Activated CD8-positive, alpha-beta memory T cell treated with anti-CD3 and anti-CD28 coated beads, Interleukin-2, amount 50 U/mL, for 48 hours (primary cell): ENCODE data around the gene BCL11B.

Experiments used
- DNase-seq: peaks from one replicate; pipeline ENCODE4 v3.0.0-alpha.2; 2020

Gene BCL11B

DNA sequence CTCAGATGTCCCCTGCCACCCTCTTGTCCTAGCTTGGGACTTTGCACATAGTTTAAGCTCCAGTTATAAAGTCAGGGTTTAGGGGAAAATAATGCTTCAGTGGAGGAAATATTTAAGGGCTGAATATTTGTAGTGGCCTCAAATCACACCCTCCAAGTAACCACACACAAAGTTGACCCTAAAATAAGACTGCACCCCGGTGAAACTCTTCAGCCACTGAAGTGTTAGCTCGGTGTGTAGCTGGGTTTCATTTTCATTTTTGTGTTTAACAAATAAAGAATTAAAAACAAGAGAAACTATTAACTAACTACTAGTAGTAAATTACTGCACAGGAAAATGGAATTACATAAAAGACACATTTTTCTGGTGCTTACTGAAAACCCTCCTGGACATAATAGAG, 14.8 kb upstream of the BCL11B start:
- DNase-seq: no peak

DNA sequence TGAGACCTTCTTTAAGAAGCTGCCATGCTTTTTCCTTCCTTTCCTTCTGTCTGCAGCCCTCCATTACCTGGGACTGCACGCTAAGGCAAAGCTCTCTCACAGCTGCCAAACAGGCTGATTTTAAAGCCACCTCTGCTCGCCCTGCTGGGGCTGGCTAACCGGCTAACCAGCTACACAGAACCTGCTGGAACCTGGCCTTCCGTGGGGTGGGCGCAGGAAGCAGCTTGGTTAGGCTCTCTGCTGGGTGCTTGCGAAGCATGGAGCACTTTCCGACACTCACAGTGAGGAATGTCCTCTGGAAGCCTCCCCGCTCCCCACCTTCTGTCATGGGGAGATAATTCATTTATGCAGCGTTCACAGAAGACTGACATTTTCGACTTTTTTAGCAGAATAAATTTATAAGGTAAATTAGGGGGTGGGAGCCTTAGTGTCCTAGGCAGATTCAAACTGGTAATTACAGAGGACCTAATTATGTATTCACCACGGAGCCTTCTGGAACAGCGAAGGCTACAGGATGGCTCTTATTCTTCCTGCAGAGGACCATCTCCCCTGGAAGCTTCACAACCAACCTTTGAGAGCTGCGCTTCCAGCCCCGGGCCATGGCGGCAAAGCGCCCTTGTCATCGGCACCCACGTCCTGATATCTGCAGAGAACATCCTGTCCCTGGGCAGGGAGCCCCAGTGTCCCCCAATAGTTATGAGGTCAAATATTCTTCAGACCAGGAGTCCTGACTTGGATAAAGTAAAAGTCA, 12.4 kb upstream of the BCL11B start:
- DNase-seq: no peak

DNA sequence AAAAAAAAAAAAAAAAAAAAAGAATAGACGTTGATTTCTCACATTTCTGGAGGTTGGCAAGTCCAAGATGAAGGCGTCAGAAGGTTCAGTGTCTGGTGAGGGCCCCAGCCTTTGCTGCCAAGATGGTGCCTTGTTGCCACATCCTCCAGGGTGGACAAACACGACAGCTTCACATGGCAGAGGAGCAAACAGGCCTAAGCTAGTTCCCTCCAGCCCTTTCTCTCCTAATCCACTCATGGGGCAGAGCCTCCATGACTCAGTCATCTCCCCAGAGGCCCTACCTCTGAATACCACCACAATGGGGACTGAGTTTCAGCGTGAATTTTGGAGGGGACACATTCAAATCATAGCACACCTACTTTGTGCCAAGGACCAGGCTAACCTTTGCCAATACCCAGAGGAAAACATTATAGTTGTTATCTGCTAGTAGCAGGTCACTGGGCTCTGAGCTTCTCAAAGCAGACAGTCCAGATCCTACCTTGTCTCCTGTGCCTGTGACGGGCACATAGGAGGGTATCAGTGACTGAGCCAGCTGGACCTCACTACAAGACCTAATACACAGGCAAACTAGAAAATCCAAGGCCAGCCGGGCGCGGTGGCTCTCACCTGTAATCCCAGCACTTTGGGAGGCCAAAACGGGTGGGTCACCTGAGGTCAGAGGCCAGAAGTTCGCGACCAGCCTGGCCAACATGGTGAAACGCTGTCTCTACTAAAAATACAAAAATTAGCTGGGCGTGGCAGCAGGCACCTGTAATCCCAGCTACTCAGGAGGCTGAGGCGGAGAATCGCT, 10.5 kb upstream of the BCL11B start:
- DNase-seq: no peak

DNA sequence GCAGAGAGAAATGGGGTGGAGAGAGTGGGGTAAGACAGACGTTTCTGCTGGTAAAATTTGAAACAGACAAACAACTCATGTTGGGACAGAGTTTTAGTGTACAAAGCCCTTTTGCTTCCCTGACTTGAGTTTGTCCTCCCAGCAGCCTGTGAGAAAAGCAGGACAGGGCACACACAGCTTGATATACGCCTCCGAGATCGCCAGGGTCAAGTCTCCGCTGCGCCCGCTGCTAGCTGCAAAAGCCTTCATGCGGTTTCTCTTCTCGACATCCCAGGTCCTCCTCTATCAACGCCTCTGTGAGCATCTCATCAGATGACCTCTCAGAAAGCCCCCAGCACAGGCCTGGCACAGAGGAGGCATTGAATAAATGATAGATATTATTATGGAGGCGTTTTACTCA, 9.4 kb upstream of the BCL11B start:
- DNase-seq: no peak

DNA sequence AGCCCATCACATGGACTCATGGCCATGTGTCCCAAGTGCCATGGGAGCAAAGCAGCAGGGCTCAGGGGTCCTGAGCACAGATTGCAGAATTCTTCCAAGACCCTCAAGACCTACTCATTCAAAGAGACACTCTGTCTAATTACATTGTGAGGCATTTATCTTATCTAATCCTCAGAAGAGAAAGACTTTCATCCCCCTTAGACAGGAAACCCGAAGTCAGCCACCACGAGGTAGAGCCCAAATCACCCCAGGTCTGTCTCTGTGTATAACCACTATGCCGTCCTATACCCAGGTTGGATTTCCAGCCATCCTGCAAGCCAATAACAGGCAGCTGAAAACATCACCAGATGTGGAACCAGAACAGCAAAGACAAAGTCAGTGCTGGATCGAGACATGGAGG, 8.9 kb upstream of the BCL11B start:
- DNase-seq: no peak

DNA sequence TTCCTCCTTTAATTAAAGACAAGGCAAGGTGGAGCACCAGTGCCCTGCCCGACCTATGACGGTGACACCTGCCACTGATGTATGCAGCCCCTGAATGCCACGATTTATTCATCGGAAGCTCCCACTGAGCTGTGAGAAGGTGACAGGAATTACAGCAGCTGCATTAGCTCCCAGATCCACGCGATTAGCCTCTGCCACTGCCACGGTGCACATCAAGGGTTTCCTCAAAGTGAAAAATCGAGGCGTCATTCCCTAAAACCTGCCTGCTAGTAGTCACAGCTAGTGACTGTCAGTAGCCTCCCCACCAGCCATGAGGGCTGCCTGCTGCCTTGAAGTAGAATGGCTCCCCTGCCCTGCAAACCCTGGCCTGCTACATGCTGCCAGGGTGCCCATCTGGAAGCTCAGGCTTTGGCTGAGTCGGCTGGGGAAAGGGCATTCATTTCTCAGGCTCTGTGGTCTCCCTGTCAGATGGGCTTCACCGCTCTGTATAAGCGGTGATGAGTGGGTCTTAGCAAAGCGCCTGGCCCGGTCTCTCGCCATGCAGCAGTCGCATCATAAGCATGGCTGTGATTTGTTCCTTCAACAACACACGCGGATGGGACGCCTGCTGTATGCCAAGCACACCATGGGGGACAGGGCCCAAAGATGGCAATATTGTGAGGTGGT, 8.2 kb upstream of the BCL11B start:
- no peak for DNase-seq

DNA sequence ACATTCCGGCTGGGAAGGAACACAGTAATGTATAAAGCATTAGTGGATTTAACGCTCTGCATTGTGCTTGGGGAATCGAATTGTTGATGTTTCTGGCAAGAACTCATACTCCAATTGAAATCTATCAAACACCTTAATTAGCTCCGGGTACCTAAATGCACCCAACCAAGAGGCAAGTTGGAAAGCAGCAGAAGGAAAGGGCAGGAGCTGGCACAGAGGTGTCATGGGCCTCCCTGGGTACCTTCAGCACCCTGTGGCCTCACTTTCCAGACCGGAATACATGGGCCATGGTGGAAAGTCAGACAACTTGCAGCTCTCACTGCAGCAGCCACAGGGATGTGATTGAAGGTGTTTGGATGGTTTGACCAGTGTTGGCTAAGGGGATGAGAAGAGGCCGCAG, 6.8 kb upstream of the BCL11B start:
- DNase-seq: no peak

DNA sequence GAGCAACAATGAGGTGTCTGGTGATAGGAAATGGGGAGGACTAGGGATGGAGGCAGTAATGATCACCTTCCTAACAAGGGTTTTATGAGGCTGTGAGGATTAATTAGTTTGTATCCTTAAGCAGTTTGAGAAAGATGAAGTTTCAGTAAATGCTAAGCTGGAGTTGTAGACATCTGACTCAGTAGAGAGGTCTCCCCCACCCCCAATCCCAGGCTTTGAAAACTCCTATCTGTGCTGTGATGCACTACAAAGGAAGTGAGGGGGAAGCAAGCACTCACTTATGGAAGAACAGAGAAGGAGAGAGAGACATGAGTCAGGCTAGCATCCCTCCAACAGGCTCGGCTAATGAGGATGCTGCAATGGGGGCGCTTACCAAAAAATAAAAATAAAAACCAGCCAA, 5.5 kb upstream of the BCL11B start:
- no peak for DNase-seq

DNA sequence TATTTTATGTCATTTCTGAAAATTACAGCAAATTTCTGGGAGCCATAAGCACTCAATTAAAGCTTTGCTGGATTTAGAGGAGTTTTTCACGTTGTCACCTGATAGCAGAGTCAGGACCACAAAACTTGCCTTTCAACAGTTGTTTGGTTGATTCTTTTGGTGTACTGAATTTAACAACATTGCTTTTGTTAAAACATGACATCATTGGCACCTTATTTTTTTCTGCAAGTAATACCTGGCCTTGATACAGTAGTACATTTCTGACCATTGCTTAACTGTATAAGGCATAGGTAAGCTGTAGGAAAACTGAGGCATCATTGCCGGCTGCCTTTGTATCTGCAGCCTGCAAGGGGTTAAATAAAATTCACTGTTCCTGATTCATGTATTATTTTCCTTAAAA, 4.5 kb upstream of the BCL11B start:
- DNase-seq: no peak

DNA sequence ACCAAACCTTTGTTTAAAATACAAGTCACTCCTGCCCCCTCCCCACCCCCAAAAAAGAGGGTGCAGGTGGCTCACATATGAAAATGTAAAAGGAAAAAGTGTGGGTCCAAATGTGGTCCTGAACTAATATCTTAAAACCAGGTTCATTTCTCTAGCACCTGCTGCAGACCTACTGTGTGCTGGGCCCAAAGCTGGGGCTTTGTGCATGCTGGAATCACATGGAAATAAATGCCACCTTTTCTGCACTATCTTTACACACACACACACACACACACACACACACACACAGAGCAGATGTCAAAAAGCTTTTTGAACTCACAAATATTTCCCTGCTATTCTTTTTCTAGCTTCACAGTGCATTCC, 3.2 kb upstream of the BCL11B start:
- no peak for DNase-seq

DNA sequence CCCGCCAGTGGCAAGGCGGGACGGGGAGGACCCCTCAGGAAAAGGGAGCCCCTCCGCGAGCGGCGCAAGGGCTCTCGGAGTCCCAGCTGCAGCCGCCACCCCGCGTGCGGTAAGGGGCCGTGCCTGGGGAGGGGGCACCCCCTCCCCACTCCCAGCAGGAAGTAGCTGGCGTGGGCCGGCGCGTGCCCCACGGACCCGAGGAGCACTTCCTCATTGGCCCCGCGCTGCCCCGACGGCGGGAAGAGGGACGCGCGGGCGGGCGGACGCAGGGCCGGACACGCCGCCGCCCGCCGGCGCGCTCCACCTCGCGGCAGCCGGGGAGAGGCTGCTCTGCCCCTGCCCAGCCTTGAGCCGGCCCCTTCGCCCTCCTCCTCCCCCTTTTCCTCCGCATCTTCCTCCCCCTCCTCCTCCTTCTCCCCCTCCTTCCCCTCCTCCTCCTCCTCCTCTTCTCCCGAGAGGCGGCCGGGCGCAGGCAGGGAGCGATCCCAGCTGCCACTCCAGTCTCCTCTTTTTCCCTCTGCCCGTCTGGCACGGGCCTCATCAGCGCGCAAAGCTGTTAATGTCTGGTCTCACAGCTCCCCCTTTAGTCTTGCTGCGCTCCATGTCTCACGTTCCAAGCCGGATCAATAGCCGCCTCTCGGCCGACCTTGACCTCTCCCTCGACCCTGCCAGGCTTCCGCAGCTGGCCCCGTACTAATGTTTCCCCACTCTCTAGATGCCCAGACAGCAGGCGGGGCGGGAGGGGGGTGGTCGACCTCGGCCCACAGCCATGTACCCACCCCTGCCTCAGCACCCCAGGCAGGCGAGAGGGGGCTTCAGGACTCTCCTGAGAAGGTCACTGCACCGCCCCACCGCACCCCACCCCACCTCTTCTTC, 2.6 kb upstream of the BCL11B start:
- DNase-seq: peak; percentile 80

DNA sequence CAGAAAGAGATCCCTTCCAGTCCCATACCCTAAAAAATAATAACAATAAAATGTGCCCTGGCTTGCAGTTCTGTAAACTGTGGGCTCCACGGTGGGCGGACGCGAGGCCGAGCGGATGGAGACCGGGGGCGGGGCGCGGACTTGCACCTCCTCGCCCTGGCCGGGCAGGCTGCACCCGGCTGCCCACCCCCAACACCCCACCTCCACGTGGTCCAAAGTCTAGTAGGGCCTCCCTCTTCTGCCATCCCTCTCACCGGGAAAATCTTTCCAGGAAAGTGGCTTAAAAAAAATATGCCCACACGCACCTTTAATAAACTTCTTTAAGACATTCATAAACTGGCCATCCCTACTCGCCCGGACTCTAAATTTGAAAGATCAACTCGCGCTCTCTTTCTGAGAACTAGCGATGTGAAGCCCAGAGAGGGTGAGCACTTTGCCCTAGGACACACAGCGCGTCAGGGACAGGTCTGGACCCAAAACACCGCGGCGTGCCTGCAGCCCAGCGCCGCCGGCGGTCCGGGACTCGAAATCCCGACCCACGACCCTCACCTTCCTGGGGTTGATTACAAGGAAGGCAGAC, 1.9 kb upstream of the BCL11B start:
- peak; percentile 81 for DNase-seq

DNA sequence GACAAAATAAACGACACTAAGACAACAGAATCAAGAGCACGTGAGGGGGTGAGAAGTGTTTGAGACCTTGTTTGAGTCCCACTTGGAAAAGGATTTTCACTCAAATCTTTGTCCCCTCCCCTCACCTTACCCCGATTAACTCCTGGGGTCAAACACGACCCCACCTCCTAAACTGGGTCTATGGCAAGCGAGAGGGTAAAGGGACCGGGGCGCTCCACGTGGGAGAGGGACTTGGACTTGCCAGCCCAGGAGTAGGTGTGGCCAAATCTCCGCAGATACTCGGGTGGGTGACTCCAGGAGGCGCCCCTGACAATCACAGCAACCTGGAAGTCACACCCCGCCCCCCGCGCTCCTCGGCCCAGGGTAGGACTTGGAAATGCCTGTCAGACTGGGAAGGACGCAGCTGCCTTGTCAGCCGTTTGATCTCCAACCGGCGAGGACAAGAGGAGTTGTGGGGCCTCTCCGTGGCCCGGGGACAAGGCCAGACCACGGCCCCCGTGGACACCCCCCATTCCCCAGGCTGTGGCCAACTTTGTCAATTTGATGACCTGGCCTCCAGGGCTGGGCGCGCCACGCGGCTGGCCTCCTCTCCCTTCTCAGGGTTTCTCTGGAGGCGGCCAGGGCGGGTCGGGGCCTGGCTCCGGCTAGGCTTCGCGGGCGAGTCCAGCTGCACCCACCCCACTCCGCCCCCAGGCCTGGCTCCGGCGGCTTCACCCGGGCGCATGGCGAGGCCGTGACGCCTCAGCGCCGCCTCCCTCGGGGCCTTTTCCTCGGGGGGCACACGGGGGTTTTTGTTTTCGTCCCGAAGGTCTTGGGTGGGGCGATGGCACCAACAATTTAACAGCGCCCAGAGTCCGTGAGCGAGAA, 1.1 kb upstream of the BCL11B start:
- DNase-seq: peak; percentile 86

DNA sequence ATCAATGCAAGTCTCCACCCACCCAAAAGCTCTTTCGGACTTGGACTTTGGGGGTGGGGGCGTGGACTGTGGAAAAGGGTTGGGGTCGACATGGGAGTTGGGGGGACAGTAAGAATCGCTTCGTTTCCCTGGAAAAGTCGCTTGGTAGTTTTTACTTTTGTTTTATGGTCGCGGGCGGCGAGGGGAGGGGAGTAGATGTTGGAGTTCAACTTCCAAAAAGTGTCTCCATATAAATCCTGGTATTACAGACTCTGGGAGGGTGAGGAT, 568 bp upstream of the BCL11B start:
- no peak for DNase-seq

DNA sequence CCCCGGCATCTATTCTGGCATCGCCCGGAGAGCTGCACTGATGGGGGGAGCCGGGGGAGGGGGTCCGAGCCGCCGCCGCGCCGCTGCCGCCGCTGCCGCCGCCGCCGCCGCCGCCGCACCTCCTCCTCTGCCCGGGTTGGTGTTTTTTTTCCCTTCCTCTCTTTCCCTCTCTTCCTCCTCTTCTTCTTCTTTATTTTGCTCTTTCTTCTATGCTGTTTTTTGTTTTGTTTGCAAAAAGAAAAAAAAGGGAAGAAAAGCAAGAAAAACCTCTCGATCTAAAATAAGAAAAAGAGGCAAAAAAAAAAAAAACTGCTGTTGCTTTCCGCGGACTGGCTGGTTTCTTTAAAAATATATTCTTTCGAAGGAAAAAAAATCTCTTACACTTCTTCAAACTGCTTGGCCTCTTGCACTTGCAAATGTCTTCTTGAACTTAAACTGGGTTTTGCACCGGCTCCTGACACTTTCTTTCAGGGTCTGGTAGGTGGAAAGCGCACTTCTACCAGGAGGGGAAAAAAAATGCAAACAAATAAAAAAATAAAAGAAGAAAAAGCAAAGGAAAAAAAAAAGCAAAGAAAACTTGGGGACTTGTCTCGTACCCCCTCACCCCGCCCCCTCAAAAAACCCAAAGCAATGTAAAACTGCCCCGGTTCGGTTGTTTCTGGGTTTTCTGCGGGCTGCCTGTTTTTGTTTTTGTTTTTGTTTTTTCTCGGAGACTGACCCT, 616 bp downstream of the BCL11B start:
- no peak for DNase-seq

DNA sequence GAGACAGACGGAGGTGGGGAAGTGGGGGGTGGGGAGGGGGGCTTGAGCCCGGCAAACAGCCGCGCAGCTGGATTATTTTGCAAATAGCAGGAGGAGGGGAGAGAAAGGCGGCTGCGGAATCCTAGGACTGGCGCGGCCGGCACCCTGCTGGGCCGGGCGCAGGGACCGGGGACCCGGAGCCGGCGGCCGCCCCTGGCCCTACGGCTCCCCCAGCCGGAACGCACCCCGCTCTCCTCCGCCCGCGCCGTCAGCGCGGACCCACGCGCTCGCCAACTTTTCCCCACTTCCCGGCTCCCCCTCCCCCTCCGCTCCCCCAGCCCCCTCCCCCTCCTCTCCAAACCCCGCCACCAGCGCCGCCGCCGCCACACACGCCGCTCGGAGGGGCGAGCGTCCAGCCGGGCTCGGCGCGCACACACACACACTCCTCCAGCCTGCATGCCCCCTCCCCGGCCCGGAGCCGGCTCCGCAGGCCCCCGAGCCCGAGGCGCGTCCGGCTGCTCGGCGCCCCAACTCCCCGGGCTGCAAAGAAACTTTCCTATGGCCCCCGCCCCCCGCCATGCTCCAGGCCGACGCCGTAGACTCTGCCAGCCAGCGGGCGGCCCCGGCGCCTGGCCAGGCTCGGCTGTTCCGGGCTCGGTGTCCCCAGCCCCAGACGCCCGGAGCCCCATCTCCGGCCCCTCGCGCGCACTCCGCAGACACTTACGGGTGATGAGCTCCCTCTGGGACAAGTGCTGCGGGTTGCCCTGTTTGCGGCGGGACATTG, 1.4 kb downstream of the BCL11B start:
- DNase-seq: no peak

DNA sequence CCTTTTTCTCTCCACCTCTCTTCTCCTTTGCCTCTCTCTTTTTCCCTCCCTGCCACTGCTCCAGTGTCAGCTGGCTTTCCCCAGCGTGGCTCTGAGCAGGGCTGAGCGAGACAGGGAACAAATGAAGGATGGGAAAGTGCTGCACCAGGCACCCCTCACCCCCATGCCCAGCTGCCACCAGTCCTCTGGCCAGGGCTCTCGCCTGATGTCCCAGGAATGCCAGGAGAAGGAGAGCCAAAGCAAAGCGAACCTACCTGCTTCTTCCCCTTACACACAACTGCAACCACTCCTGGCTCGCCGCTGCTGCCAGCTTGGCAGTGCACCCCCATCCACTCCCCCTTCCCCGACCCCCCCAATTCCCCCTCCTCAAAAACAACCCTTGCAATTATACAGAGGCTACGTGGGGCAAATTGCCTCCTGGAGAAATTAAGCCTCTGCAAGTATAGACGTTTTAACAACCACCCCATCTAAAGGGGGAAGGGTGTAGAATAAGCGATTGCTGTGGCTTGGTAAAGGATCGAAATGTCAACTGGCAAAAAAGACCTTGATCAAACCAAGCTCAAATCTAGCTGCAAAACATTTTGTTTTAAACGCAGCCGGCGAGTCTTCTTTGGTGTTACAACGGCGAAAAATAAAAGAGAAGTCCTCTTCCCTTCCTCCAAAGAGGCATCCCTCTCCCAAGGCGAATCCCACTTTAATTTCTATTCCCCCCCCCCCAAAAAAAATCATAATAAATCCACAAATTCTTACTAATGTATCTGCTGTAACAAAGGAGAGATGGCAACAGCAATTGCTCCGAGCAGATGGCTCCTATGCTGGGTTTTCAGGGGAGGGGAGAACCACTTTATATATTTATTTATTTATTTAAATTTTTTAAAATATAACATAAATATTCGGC, 2.9 kb downstream of the BCL11B start:
- DNase-seq: no peak

DNA sequence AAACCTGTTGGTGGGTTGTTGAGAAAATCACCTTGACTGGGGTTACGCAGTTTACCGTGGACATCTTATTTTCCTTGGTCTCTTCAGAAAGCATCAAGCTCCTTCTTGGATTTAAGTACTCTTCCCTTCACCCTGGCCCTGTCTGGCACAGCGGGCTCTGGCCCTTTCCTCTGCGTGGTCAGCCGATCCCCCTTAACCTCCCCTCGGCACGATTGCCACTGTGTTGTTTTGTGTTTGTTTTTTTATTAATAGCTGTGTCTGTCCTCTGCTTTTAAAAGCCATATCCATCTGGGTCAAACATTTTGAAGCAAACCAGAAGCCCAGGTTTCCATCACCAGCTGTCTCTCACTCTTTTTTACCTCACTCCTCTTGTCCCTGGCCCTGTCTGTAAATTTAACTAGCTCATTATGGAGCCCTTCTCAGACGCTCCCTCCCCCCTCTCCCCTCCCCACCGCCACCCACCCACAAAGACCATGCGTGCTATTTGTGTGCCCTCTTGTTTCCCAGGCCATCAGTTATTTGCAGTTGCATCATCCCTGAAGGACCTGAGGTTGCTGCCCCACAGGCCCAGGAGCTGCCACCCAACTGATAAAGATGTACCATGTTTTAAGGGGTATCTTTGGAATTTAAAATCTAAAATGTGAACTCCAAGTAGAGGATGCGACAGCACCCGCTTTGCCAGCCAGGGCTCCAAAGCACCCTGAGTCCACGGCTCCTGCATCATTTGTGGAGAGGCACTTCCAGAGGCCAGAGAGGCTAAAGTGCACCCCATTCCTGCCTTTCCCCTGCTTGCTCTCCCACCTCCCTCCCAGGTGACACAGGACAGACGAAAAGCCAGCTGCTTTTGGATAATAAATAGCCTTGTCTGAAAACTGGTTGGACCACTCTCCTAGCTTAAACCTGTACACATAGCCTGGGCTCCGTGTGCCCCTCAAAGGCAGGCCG, 3.9 kb downstream of the BCL11B start:
- DNase-seq: no peak
